Activated CD4-positive, alpha-beta T cell treated with anti-CD3 and anti-CD28 coated beads for 4 hours (primary cell): ENCODE results near the gene HTR3C.

Experiments used
- DNase-seq, 2 donors: peaks; one replicate each; pipeline ENCODE4 v3.0.0-alpha.2; 2020

The HTR3C gene

GRCh38 chr3:184096811-184097383, 44.0 kb downstream of the HTR3C start, which contains the start of gene HTR3E:
Gene HTR3E (plus strand): TSS chr3:184097064. CDS start chr3:184097530, 466 bp downstream.
- DNase-seq: no peak

- no peak for DNase-seq
Observed at GRCh38 chr3:184097556-184097955, 44.7 kb downstream of the HTR3C start.

GRCh38 chr3:184099806-184100686, 47.2 kb downstream of the HTR3C start:
- DNase-seq: no peak
